ENCODE results near the gene ITPR2.
"Not testable (repeated sequence)": the region's sequence is repeated elsewhere in the genome, so short reads cannot be mapped to it uniquely, and the experiment has no call there.

The ITPR2 gene

DNA sequence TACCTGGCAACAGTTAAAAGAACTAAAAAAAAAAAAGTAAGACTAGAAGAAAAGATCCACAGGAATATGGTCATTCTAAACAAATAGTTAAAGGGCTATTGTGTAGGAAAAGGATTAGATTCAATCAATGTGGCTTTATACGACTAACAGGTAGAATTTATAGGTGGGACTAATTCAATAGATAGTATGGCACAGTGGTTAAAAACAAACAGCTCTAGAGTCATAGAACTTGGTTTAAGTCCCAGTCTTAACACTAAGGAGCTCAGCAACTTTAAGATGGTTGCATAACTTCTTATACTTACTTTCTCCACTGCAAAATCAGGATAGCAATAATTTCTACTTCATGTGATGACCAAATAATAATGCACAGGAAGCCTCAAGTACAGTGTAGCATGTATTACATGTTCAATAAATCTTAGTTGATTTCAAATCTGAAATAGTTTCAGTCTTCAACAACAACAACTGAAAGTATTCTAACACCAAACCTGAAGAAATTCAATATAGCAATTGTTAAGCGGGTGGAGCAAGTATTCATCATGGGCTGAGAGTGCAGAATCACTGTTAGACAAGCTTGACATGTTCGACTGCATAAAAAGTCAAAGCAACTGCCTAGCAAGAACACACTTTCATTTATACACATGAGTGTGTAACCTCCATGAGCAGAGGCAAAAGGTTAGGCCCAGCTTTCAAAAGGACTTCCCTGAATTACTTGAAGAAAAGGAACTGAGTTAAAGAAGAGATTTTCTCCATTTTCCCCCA lies 50.4 kb downstream of the ITPR2 start:
- ChIA-PET POLR2A (interaction anchor here (0.7 kb wide), 1 partner anchor 1397 kb away, joined by 3 read pairs; no protein-coding TSS in a partner anchor), CTCF (interaction anchor here (1.0 to 1.5 kb wide), 3 partner anchors 10 to 51 kb away, joined by 3 read pairs; partner anchors contain the start of gene ITPR2)
- DNase-seq (ENCODE audit: extremely low spot score) = no peak
- TF ChIP-seq, protein P1, sequence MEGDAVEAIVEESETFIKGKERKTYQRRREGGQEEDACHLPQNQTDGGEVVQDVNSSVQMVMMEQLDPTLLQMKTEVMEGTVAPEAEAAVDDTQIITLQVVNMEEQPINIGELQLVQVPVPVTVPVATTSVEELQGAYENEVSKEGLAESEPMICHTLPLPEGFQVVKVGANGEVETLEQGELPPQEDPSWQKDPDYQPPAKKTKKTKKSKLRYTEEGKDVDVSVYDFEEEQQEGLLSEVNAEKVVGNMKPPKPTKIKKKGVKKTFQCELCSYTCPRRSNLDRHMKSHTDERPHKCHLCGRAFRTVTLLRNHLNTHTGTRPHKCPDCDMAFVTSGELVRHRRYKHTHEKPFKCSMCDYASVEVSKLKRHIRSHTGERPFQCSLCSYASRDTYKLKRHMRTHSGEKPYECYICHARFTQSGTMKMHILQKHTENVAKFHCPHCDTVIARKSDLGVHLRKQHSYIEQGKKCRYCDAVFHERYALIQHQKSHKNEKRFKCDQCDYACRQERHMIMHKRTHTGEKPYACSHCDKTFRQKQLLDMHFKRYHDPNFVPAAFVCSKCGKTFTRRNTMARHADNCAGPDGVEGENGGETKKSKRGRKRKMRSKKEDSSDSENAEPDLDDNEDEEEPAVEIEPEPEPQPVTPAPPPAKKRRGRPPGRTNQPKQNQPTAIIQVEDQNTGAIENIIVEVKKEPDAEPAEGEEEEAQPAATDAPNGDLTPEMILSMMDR (IDR thresholded peaks at IDR 0.05; ENCODE audit: control extremely low read depth, extremely low read depth, low read depth, missing control alignments) = no peak

- DNase-seq (ENCODE audit: extremely low spot score); CTCF ChIA-PET: not testable (repeated sequence)
- POLR2A ChIA-PET = interaction anchor here (0.7 kb wide), 1 partner anchor 37 kb away, joined by 3 read pairs; no protein-coding TSS in a partner anchor
Observed at GRCh38 chr12:26780656-26781055, 52.3 kb downstream of the ITPR2 start.

GRCh38 chr12:26778173-26778775 lies 54.7 kb downstream of the ITPR2 start:
- POLR2A ChIA-PET = not testable (repeated sequence)
- CTCF ChIA-PET = interaction anchor here (1.1 to 1.8 kb wide), 3 partner anchors 13 to 107 kb away, joined by 3 to 5 read pairs (median 4); no protein-coding TSS in a partner anchor

GRCh38 chr12:26777236-26777635 lies 55.8 kb downstream of the ITPR2 start:
- POLR2A ChIA-PET = no interaction called here
- CTCF ChIA-PET = interaction anchor here (1.1 to 1.8 kb wide), 3 partner anchors 12 to 108 kb away, joined by 3 to 5 read pairs (median 4); no protein-coding TSS in a partner anchor

More at GRCh38 chr12:26778173-26778775, 54.7 kb downstream of the ITPR2 start:
- not testable (repeated sequence) for DNase-seq (ENCODE audit: extremely low spot score)

GRCh38 chr12:26775991-26776390 lies 57.0 kb downstream of the ITPR2 start:
- POLR2A ChIA-PET; DNase-seq (ENCODE audit: extremely low spot score): not testable (repeated sequence)
- CTCF ChIA-PET = interaction anchor here (0.7 to 1.0 kb wide), 2 partner anchors 52 to 239 kb away, joined by 3 read pairs; no protein-coding TSS in a partner anchor

More at GRCh38 chr12:26777236-26777635, 55.8 kb downstream of the ITPR2 start:
- no peak for DNase-seq (ENCODE audit: extremely low spot score)
- TF ChIP-seq, protein P1 (IDR thresholded peaks at IDR 0.05; ENCODE audit: control extremely low read depth, extremely low read depth, low read depth, missing control alignments) = no peak

DNA sequence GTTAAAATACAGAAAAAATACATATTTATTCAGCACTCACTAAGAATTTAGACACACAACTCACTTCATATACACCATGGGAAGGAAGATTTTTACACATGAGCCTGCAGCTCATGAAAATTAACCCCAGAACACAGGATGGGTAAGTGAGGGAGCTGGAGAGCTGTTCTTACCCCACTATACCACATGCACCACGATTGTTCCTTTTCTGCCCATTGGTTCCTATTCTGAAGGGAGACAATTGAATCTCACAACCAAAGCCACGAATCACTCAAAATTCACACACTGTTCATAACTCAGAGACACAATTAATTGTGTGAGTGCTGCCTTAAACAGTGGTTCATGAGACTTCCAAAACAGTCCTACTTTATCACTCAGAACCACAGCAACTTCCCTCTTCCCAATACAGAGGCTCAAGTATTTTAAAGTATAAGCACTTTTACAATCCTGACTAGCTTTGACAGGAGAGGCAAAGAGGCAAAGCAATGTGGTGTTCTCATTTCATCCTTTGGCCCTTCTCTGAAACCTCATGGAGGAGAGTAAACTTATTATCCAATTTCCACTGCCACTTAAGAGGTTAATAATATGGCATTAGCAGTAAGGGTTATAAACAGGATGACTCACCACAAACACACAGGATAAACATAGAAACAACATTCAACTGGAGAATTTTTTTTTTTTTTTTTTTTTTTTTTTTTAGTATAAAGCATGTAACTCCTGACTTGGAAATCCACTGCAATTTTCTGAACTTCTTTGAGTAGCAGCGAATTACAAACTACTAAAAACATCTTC lies 59.5 kb downstream of the ITPR2 start:
- CTCF ChIA-PET = interaction anchor here (0.9 kb wide), 1 partner anchor 16 kb away, joined by 4 read pairs; no protein-coding TSS in a partner anchor
- no peak for DNase-seq (ENCODE audit: extremely low spot score)
- POLR2A ChIA-PET = no interaction called here

GRCh38 chr12:26771861-26772260 lies 61.1 kb downstream of the ITPR2 start:
- TF ChIP-seq, protein P1 (IDR thresholded peaks at IDR 0.05; ENCODE audit: control extremely low read depth, extremely low read depth, low read depth, missing control alignments) = no peak
- ChIA-PET POLR2A (no interaction called here), CTCF (interaction anchor here (1.7 kb wide), 1 partner anchor 61 kb away, joined by 4 read pairs; the partner anchor contains the start of gene ITPR2)
- no peak for DNase-seq (ENCODE audit: extremely low spot score)

More for the DNA sequence above, 59.5 kb downstream of the ITPR2 start:
- TF ChIP-seq, protein P1 (IDR thresholded peaks at IDR 0.05; ENCODE audit: control extremely low read depth, extremely low read depth, low read depth, missing control alignments) = no peak

Measured in GM10248 (cell line).